Testis (tissue), 2 donors: ENCODE measurements around the gene SNX20.

Source experiments
- POLR2A ChIP-seq: fragments of 450-650 bp; IDR thresholded peaks from one replicate; pipeline ENCODE4 v1.6.1; 2017; ENCODE audit warnings: antibody characterized with exemption, mild to moderate bottlenecking, moderate library complexity
- TF ChIP-seq, protein P1 (sequence below), 3 experiments: fragments of 450-650 bp in 2 of 3; fragments of 200-600 bp in 1 of 3; sonication (generic) in 1 of 3; IDR thresholded peaks; one replicate each; pipeline ENCODE4 v1.5.1; 2016 to 2019; ENCODE audit warnings: antibody characterized with exemption in 3 of 3, mild to moderate bottlenecking in 2 of 3, moderate library complexity in 1 of 3

DNA sequence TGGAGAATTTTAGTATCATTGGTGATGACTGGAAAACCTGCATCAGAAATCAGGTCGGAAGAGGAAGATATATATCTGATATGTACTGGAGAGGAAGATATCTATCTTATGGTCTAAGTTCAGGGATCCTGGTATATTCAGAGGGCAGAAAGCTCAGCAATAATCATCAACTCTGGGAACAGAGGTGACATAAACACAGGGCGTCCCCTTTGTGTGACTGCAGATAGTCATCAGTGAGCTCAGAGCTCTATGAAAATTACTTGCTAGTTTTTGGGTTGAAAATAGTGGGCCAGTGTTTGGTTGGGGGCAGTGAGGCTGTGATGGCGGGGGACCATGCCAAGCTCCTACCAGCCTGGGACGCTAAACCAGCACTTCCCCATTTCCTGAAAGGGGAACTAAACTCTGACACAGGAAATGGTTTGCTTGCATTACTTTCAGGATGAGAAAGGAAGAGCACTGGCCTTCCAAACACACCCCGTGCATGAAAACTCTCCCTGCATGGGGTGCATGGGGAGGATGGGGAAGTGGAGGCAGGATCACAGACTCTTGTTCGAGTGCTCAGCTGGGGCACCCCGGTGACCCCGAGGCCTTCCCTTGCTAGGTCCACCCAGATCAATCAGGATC, 28.1 kb upstream of the SNX20 start:
- TF ChIP-seq, protein P1, sequence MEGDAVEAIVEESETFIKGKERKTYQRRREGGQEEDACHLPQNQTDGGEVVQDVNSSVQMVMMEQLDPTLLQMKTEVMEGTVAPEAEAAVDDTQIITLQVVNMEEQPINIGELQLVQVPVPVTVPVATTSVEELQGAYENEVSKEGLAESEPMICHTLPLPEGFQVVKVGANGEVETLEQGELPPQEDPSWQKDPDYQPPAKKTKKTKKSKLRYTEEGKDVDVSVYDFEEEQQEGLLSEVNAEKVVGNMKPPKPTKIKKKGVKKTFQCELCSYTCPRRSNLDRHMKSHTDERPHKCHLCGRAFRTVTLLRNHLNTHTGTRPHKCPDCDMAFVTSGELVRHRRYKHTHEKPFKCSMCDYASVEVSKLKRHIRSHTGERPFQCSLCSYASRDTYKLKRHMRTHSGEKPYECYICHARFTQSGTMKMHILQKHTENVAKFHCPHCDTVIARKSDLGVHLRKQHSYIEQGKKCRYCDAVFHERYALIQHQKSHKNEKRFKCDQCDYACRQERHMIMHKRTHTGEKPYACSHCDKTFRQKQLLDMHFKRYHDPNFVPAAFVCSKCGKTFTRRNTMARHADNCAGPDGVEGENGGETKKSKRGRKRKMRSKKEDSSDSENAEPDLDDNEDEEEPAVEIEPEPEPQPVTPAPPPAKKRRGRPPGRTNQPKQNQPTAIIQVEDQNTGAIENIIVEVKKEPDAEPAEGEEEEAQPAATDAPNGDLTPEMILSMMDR (IDR thresholded peaks at IDR 0.05), result no peak
- TF ChIP-seq POLR2A, result no peak
